Tibial nerve (tissue), 4 donors: ENCODE results near the gene EPS8L1. TPM values are rescaled to one million over a fixed set of nuclear protein-coding genes. Genes with fewer than 3 reads are reported as not detected.

ENCODE experiments used
- DNase-seq, 2 donors: peaks; one replicate each; pipeline ENCODE4 v3.0.0-alpha.2; 2019; ENCODE audit warnings: low spot score in 2 of 2
- H3K27ac ChIP-seq, 4 donors: fragments of 200-600 bp; sonication (generic) in 3 of 4; one replicate each; pipeline ENCODE4 v1.5.1; 2017 to 2019; ENCODE audit warnings: mild to moderate bottlenecking in 1 of 4
- H3K27me3 ChIP-seq, 2 donors: fragments of 200-600 bp; sonication (generic) in 1 of 2; one replicate each; pipeline versions ENCODE4 v1.5.1 to v1.6.0; 2017 to 2019
- H3K36me3 ChIP-seq, 3 donors: fragments of 200-600 bp; sonication (generic); one replicate each; pipeline ENCODE4 v1.5.1; 2018 to 2019
- H3K4me1 ChIP-seq, 4 donors: fragments of 200-600 bp; sonication (generic) in 3 of 4; one replicate each; pipeline ENCODE4 v1.5.1; 2017 to 2019
- H3K4me3 ChIP-seq, 4 donors: fragments of 200-600 bp; sonication (generic) in 3 of 4; one replicate each; pipeline ENCODE4 v1.5.1; 2017 to 2019; ENCODE audit warnings: mild to moderate bottlenecking in 1 of 4, moderate library complexity in 1 of 4
- H3K9me3 ChIP-seq, 4 donors: fragments of 200-600 bp; sonication (generic) in 3 of 4; one replicate each; pipeline ENCODE4 v1.5.1; 2017 to 2019
- EP300 ChIP-seq, 2 donors: sonication (generic); formaldehyde crosslinking; IDR thresholded peaks; one replicate each; pipeline ENCODE4 v1.6.1; 2017; ENCODE audit warnings: antibody characterized with exemption in 2 of 2, mild to moderate bottlenecking in 1 of 2
- POLR2A ChIP-seq, 2 donors: fragments of 450-650 bp; IDR thresholded peaks; one replicate each; pipeline ENCODE4 v1.6.1; 2017; ENCODE audit warnings: antibody characterized with exemption in 2 of 2, mild to moderate bottlenecking in 2 of 2, moderate library complexity in 2 of 2
- WGBS, 2 donors: methylation state at CpG; one replicate each; pipeline ENCODE4 v1.1.5; 2018; 5-methylcytosine and 5-hydroxymethylcytosine counted together
- total RNA-seq, 4 donors: library from RNA; depleted of rRNA; stranded (reverse); fragments of >200 nt; gene quantifications; one replicate each; pipeline ENCODE4 v1.1.0, GENCODE V29; 2016
- TF ChIP-seq, protein P1 (sequence below), 5 experiments: fragments of 200-600 bp in 3 of 5; fragments of 450-650 bp in 2 of 5; sonication (generic) in 3 of 5; IDR thresholded peaks; one replicate each; pipeline ENCODE4 v1.5.1; 2016 to 2019; ENCODE audit warnings: antibody characterized with exemption in 5 of 5, mild to moderate bottlenecking in 3 of 5, moderate library complexity in 2 of 5

EPS8L1 gene
- total RNA-seq, 4 donors from 2014 or later: 0.44 to 1.2 TPM; not detected in 2

DNA sequence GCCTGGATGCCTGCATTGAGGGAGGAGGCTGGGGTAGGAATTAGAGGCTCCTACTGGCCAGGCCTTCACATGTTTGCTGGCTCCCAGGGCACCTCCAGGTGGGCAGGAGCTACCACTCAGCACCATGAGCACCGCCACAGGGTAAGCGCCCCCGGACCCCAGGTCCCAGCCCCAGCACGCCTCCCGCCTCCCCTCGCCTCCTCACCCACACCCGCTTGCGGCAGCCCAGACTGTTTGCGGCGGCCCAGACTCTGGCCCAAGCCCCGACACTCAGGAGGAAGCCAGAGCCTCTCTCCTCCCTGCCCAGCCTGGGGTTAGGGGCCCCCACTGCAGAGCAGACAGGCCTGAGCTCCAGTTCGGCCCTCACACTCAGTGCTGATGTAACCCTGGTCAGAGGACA, 652 bp downstream of the EPS8L1 start:
- Histone ChIP-seq H3K27ac (no peak overlapping the region), H3K4me1 (peaks cover 0 to 16% (median 5%) of the 10 kb centered on the region in 4 donors), H3K27me3 (peaks cover 0 to 88% of the 10 kb centered on the region in 2 donors), H3K4me3 (no peak overlapping the region), H3K9me3 (peaks cover 0 to 10% (median 0%) of the 10 kb centered on the region in 4 donors), H3K36me3 (no peaks in the 10 kb centered on the region)
- WGBS, 2 donors: 39% methylated on average over 7 of the region's 12 CpGs; no CpG with 5 or more reads in 1 of the 2 donors
- TF ChIP-seq EP300 (IDR thresholded peaks at IDR 0.05) (no peak), POLR2A (IDR thresholded peaks at IDR 0.05) (no peak)
- TF ChIP-seq, protein P1, sequence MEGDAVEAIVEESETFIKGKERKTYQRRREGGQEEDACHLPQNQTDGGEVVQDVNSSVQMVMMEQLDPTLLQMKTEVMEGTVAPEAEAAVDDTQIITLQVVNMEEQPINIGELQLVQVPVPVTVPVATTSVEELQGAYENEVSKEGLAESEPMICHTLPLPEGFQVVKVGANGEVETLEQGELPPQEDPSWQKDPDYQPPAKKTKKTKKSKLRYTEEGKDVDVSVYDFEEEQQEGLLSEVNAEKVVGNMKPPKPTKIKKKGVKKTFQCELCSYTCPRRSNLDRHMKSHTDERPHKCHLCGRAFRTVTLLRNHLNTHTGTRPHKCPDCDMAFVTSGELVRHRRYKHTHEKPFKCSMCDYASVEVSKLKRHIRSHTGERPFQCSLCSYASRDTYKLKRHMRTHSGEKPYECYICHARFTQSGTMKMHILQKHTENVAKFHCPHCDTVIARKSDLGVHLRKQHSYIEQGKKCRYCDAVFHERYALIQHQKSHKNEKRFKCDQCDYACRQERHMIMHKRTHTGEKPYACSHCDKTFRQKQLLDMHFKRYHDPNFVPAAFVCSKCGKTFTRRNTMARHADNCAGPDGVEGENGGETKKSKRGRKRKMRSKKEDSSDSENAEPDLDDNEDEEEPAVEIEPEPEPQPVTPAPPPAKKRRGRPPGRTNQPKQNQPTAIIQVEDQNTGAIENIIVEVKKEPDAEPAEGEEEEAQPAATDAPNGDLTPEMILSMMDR (IDR thresholded peaks at IDR 0.05): no peak
- no peak for DNase-seq

DNA sequence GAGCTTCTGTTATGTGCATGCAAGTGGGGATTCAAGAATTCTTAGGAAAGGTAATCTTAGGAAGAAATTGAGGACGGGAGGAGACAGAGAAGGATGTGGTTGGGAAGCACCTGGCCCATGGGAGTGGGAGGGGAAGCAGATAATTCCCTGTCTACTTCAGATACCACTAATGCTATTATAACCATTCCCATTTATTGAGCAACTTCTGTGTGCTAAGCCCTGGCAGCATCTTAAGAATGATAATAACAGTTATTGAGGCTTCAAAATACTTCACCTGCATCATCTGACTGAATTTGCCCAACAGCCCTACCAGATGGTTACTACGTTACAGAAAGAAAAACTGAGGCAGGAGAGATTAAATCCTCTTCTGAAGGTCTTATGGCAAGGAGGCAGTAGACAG, 1.4 kb downstream of the EPS8L1 start:
- Histone ChIP-seq H3K27me3 (peaks cover 0 to 88% of the 10 kb centered on the region in 2 donors), H3K9me3 (peaks cover 0 to 10% (median 0%) of the 10 kb centered on the region in 4 donors), H3K27ac (no peak overlapping the region), H3K4me1 (peaks cover 0 to 24% (median 9%) of the 10 kb centered on the region in 4 donors), H3K36me3 (no peaks in the 10 kb centered on the region), H3K4me3 (no peak overlapping the region)
- 56 to 73% methylated on average over 2 of the region's 2 CpGs for WGBS, 2 donors
- TF ChIP-seq POLR2A (IDR thresholded peaks at IDR 0.05) (no peak), EP300 (IDR thresholded peaks at IDR 0.05) (no peak)
- TF ChIP-seq, protein P1 (IDR thresholded peaks at IDR 0.05): no peak
- DNase-seq: no peak

DNA sequence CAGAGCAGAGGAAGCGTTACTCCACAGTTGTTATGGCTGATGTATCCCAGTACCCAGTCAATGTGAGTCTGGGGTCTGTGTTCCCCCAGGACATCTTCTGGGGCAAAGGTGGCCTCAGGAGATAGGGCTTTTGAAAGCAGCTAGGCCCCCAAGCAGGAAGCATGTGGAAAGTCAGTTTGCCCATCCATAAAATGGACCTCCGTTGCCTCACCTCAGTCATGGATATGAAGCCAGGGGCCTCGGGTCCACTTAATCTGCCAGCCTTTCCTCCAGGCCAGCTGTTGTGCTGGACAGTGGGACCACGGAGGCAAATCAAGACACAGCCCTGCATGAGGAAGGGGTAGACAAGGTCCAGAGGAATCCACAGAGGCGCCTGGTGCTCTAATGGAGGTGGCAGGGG, 3.3 kb downstream of the EPS8L1 start:
- TF ChIP-seq EP300 (IDR thresholded peaks at IDR 0.05) (no peak), POLR2A (IDR thresholded peaks at IDR 0.05) (no peak)
- TF ChIP-seq, protein P1 (IDR thresholded peaks at IDR 0.05): no peak
- no peaks in the 10 kb centered on the region for H3K36me3 ChIP-seq
- H3K9me3 ChIP-seq: no peaks in the 10 kb centered on the region
- DNase-seq: no peak
- no peak overlapping the region for H3K4me3 ChIP-seq
- WGBS, 2 donors: 67 to 73% methylated on average over 5 of the region's 5 CpGs
- no peak overlapping the region for H3K27ac ChIP-seq
- H3K4me1 ChIP-seq: peaks cover 0 to 34% (median 13%) of the 10 kb centered on the region in 4 donors
- H3K27me3 ChIP-seq: peaks cover 11 to 92% of the 10 kb centered on the region in 2 donors

GRCh38 chr19:55079400-55080038, 3.9 kb downstream of the EPS8L1 start:
- no peak for DNase-seq
- H3K4me1 ChIP-seq: peaks cover 0 to 34% (median 13%) of the 10 kb centered on the region in 4 donors
- TF ChIP-seq POLR2A (IDR thresholded peaks at IDR 0.05): no peak
- no peak for TF ChIP-seq EP300 (IDR thresholded peaks at IDR 0.05)
- TF ChIP-seq, protein P1 (IDR thresholded peaks at IDR 0.05): no peak
- peaks cover 11 to 95% of the 10 kb centered on the region in 2 donors for H3K27me3 ChIP-seq
- no peaks in the 10 kb centered on the region for H3K9me3 ChIP-seq
- 59 to 66% methylated on average over 18 to 19 of the region's 19 CpGs for WGBS, 2 donors
- H3K4me3 ChIP-seq: no peak overlapping the region
- no peak overlapping the region for H3K27ac ChIP-seq
- H3K36me3 ChIP-seq: no peaks in the 10 kb centered on the region

DNA sequence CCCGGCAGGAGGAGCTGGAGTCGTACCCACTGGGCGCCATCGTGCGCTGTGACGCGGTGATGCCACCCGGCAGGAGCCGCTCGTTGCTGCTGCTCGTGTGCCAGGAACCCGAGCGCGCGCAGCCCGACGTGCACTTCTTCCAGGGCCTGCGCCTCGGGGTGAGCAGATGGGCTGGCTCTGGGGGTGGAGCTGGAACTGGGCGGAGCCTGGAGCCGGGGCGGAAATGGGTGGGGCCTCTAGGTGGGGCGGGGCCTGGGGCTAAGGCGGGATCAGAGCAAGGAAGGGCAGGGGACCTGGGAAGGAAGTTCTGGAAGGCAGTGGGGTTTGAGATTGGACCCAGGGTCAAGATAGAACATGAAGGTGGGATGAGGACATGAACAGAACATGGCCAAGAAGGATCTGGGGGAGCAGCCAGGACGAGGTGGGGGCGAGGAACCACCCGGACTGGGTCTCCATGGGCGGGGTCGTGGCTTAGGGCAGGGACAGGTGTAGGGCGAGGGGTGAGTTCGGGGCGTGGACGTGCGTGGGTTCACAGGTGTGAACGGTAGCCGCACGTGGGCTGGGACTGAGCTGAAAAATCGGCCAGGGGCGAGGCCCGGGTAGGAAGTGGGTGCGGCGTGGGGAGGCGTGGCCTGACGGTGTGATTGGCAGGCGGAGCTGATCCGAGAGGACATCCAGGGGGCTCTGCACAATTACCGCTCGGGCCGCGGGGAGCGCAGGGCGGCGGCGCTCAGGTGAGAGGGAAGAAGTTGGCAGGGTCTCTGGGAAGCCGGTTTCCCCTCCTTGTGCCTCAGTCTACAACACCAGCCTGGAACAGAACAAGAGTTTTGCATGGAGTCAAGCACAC, 4.7 kb downstream of the EPS8L1 start:
- Histone ChIP-seq H3K4me1 (peaks cover 0 to 34% (median 13%) of the 10 kb centered on the region in 4 donors), H3K27me3 (peaks cover 11 to 96% of the 10 kb centered on the region in 2 donors), H3K36me3 (no peaks in the 10 kb centered on the region), H3K4me3 (peak overlapping the region in 2 of 4 donors; percentile 41 to 48), H3K27ac (peak overlapping the region in 1 of 4 donors; percentile 34), H3K9me3 (no peaks in the 10 kb centered on the region)
- TF ChIP-seq, protein P1 (IDR thresholded peaks at IDR 0.05): no peak
- no peak for TF ChIP-seq EP300 (IDR thresholded peaks at IDR 0.05)
- no peak for TF ChIP-seq POLR2A (IDR thresholded peaks at IDR 0.05)
- no peak for DNase-seq
- 4 to 9% methylated on average over 55 of the region's 55 CpGs for WGBS, 2 donors
